SKM-1 (cell line): ENCODE measurements around the gene SCT.
"Not testable (repeated sequence)": the region's sequence is repeated elsewhere in the genome, so short reads cannot be mapped to it uniquely, and the experiment has no call there.

Experiments
- DNase-seq: peaks from one replicate; lab custom pipeline; 2025; ENCODE audit not compliant: unreplicated experiment; lab: John Stamatoyannopoulos, UW

Gene SCT

GRCh38 chr11:626475-627307 is at the start of gene SCT:
TSS of gene SCT (minus strand) at chr11:627181. CDS start at chr11:627143, 38 bp downstream.
- DNase-seq: no peak

GRCh38 chr11:674406-674805 is 47.4 kb upstream of the SCT start:
- DNase-seq: no peak

- DNase-seq: no peak
Observed at GRCh38 chr11:673866-674265, 46.9 kb upstream of the SCT start.

- no peak for DNase-seq
Observed at GRCh38 chr11:665704-666281, 38.8 kb upstream of the SCT start.

GRCh38 chr11:665062-665703 is 38.2 kb upstream of the SCT start:
- DNase-seq: no peak

- no peak for DNase-seq
Observed at GRCh38 chr11:662689-663274, 35.8 kb upstream of the SCT start.

- DNase-seq: no peak
Observed at GRCh38 chr11:660681-661444, 33.9 kb upstream of the SCT start.

- no peak for DNase-seq
Observed at GRCh38 chr11:660281-660680, 33.3 kb upstream of the SCT start.

GRCh38 chr11:659532-660085 is 32.6 kb upstream of the SCT start:
- no peak for DNase-seq

GRCh38 chr11:657691-658126 is 30.7 kb upstream of the SCT start:
- no peak for DNase-seq

GRCh38 chr11:656866-657265 is 29.9 kb upstream of the SCT start:
- no peak for DNase-seq

- DNase-seq: no peak
Observed at GRCh38 chr11:656426-656825, 29.4 kb upstream of the SCT start.

- DNase-seq: no peak
Observed at GRCh38 chr11:655036-655726, 28.2 kb upstream of the SCT start.

- DNase-seq: not testable (repeated sequence)
Observed at GRCh38 chr11:654444-654843, 27.5 kb upstream of the SCT start.

- DNase-seq: no peak
Observed at GRCh38 chr11:653837-654236, 26.9 kb upstream of the SCT start.

- not testable (repeated sequence) for DNase-seq
Observed at GRCh38 chr11:653136-653535, 26.2 kb upstream of the SCT start.

- no peak for DNase-seq
Observed at GRCh38 chr11:650482-650881, 23.5 kb upstream of the SCT start.

- DNase-seq: not testable (repeated sequence)
Observed at GRCh38 chr11:647672-648158, 20.7 kb upstream of the SCT start.

GRCh38 chr11:646214-646613 is 19.2 kb upstream of the SCT start:
- DNase-seq: no peak

GRCh38 chr11:645536-645935 is 18.6 kb upstream of the SCT start:
- DNase-seq: no peak
